HL-60/S4 treated with phorbol 12-myristate 13-acetate at 8.2 ng/mL for 4 days and 3 days (cell line): ENCODE data around the gene TMEM109.

Experiments used
- in situ Hi-C: fragments of 300-500 bp; cut with MboI; formaldehyde crosslinking; loops from 2 replicates; pipeline ENCODE4 v1.15.0; 2022; ENCODE audit warnings: low sequenced_read_pairs

Gene TMEM109

DNA sequence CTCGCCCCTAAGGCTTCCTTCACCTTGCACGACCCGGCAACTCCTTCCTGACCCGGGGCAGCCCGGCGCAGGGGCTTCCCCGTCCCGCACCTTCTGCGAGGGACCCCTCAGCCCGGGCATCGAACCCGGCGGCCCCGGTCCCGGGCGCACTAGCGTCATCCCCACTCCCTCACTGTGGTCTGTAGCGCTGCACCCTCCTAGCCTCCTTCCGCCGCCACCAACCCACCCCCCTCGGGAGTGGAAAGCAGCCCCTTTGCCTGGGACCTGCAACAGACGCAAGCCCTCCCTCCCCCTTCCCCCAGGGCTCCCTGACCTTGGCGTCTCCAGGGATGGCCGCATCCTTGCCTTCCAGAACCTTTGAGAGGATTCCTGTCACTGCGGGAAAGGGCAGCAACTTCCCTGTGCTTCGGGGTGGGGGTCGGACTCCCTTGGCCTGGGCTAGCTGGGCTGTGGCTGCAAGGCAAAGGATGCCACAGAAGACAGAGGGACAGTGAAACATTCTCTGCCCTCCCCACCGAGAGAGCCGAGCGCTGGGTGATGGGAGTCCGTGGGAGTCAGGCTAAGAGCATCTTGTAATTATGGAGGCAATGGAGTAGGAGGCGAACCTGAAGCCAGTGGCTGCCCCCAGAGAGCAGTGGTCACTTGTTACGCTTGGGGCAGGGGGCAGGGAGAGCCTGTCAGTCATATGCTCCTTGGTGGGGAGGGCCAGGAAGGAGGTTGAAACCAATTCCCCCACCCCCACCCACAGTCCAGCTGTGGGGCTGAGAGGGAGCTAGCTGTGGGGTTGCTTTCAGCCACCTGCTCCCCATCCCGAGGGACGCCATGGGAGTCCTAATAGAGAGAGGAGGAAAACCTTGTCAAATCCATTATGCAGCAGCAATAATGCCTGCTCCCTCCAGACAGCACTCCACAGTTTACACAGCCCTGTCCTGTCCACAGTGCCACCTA, 11.2 kb downstream of the TMEM109 start:
- in situ Hi-C loops: no loop called here

DNA sequence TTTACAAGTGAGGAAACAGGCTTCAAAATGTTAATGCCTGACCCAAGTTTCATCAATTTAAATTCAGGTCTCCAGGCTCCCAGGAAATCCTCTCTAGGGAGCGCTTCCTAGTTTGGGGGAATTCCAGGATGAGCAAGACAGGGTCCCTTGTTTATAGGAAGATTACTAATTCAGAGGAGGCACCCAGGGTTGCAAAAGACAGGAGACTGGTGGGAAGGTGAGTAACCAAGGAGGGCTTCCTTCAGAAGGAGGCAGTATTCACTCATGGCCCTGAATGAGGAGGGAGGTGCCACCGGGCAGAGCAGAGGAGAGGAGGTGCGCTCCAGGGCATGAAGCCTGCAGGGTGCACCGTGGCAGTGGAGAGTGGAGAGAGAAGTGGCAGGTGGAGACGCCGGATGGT, 11.9 kb downstream of the TMEM109 start:
- in situ Hi-C loops: no loop called here

DNA sequence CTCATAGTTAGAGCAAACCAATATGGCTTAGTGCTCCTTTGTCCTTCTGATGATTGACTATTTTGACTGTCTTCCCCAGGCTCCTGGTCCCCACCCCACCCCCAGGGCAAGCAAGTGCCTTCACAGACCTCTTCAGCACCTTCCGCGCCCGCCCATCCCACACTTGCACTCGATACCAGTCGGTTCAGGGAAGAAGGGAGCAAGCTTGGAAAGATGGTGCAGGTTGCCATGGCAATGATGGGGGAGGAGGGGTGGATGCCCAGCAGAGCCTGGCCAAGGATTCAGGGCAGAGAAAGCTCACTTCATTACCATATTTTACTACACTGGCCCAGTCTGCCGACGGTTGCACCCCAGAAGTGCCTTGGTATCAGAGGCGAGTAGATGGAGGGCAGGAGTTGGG, 12.5 kb downstream of the TMEM109 start:
- in situ Hi-C loops: no loop called here

DNA sequence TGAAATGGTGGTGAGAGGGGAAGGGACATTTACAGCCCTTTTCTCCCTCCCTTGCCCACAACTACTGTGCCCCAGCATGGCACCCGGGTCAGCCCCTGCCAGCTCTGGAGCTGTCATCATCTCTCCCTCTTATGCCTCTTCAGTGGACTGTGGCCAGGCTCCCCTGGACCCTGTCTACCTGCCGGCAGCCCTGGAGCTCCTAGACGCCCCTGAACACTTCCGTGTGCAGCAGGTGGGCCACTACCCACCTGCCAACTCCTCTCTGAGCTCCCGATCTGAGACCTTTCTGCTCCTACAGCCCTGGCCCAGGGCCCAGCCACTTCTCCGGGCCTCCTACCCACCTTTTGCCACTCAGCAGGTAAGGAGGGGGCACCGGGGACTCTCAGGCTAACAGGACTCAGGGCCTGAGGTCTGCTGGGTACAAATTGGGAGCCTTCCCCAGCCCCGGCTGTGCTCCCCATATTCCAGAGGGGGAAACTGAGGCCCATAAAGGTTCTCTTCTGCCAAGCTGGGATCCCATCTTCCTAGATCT, 13.2 kb downstream of the TMEM109 start:
- in situ Hi-C loops: no loop called here

DNA sequence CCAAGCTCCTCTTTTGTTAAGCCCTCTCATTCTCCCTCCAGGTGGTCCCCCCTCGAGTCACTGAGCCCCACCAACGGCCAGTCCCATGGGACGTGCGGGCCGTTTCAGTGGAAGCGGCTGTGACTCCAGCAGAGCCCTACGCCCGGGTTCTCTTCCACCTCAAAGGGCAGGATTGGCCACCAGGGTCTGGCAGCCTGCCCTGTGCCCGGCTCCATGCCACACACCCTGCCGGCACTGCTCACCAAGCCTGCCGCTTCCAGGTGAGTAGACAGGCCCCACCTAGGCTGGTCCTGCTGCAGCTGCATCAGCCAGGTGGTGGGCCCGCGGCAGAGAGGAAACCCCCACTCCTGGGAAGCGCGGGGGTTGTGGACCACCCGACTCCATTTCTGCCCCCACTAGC, 13.6 kb downstream of the TMEM109 start:
- in situ Hi-C loops: no loop called here

DNA sequence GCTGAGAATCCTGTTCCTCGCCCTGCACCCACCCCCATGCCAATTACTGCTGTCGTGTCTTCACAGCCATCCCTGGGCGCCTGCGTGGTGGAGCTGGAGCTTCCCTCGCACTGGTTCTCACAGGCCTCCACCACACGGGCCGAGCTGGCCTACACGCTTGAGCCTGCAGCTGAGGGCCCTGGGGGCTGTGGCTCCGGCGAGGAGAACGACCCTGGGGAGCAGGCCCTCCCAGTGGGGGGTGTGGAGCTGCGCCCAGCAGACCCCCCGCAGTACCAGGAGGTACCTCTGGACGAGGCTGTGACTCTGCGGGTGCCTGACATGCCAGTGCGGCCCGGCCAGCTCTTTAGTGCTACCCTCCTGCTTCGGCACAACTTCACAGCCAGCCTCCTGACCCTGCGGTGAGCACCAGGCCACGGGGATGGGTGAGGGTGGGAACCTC, 14.6 kb downstream of the TMEM109 start:
- in situ Hi-C loops: no loop called here

DNA sequence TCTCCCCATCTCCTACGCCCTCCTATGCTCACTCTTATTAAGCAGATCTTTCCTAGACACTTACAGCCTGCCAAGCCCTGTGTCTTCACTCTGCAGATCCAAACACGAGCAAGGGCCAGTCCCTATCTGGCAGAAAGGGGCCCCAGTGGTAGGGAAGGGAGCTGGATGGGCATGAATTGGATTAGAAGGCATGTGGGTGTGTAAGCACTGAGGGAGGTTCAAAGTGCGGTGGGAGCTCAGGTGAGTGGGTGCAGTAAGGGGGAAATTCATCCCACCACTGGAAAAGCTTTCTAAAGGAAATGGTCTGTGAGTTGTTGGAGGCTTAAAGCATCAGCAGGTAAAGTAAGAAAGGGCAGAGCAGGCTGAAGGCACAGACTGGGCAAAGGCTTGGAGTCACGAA, 15.8 kb downstream of the TMEM109 start:
- in situ Hi-C loops: no loop called here

DNA sequence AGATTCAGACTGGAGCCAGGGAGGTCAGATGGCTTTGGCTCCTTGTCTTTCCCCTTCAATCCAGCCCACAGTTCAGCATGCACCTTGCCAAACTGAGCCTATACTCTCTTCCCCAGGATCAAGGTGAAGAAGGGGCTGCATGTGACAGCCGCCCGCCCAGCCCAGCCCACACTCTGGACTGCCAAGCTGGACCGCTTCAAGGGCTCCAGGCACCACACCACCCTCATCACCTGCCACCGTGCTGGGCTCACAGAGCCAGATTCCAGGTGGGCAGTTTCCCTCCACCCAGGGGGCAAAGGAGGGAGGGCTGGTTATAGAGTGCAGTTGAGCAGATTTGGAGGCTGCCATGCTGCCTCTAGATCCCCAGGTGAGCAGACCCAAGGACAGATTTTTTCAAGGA, 16.4 kb downstream of the TMEM109 start:
- in situ Hi-C loops: no loop called here

DNA sequence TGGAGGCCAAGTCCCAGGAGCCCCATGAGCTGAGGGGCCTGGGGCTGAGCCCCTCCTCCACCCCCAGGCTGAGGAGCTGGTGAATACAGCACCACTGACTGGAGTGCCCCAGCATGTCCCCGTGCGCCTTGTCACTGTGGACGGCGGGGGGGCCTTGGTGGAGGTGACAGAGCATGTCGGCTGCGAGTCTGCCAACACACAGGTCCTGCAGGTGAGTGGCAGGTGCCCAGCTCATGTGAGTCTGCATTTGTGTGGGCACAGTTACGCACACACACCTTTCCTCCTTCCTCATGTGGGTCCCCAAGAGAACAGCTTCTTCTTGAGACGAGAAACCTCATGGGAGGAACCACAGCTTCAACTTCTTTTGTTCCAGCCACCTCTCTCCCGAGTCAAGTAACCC, 18.0 kb downstream of the TMEM109 start:
- in situ Hi-C loops: no loop called here

DNA sequence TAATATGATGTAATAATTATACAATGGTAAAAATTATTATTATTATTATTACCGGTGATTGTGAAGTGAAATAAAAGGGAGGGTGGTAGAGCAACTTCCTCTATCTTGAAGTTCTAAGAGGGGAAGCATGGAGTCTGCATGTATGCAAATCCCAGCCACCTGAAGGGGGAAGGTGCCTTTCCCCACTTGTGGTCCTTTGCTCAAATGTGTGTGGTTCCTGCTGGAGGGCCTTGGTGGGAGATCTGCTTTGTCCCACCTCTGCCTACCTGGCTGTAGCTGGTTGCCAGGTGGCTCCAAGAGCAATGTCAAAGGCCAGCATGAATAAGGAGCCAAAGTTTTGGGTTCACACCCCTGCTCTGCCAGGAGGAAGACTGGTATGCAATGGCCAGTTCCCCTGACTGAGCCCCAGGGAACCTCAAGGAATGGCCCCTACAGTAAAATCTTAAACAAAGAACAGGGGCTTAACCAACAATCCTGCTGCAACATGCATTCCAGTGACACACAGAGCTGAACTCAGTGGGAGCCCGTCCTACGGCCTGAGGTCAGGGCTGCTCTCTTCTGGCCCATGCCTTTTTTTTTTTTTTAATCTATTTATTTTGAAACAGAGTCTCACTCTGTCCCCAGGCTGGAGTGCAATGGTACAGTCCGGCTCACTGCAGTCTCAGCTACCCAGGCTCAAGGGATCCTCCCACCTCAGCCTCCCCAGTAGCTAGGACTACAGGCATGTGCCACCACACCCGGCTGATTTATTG, 18.8 kb downstream of the TMEM109 start:
- in situ Hi-C loops: no loop called here

DNA sequence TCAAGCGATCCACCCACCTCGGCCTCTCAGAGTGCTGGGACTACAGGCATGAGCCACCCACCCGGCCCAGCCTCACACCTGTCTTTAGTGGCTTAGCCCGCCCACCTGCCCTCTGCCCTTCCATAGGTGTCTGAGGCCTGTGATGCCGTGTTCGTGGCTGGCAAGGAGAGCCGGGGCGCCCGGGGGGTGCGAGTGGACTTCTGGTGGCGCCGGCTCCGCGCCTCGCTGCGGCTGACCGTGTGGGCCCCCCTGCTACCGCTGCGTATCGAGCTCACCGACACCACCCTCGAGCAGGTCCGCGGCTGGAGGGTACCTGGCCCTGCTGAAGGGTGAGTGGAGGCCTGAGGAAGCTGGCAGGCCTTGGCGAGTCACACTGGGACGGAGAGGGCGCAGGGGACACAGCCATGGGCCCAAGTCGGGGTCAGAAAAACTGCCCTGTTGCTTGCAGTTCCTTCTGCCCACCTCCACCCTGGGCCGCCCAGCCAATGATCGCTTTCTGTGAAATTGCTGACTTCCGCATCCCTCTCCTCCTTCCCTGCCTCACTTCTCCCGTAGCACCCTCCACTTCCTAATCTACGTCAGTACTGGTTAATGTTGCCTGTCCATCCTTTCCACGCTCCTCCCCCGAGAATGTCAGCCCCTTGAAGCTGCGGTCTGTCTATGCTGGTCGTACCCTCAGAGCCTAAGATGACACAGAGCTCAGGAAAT, 19.6 kb downstream of the TMEM109 start:
- in situ Hi-C loops: no loop called here

DNA sequence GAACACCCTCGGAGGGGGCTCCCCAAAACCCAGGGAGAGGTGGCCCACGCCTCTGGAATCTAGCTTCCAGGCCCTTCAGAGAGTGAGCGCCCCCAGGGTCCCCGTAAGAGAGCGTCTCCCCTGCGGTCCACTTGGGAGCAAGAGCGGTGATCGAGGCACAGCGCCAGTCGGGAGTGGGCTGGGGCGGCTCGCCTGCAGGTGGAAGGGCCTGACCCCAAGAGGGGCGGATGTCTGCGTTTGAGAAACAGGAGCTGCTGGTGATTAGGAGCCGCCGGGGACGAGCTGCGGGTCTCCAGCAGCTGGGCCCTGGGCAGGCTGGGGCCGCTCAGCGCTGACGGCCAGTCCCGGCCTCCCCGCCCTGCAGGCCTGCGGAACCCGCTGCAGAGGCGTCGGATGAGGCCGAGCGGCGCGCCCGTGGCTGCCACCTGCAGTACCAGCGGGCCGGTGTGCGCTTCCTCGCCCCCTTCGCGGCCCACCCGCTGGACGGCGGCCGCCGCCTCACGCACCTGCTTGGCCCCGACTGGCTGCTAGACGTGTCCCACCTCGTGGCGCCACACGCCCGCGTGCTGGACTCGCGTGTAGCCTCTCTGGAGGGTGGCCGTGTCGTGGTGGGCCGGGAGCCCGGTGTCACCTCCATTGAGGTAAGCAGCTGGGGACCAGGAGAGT, 20.3 kb downstream of the TMEM109 start:
- in situ Hi-C loops: no loop called here

DNA sequence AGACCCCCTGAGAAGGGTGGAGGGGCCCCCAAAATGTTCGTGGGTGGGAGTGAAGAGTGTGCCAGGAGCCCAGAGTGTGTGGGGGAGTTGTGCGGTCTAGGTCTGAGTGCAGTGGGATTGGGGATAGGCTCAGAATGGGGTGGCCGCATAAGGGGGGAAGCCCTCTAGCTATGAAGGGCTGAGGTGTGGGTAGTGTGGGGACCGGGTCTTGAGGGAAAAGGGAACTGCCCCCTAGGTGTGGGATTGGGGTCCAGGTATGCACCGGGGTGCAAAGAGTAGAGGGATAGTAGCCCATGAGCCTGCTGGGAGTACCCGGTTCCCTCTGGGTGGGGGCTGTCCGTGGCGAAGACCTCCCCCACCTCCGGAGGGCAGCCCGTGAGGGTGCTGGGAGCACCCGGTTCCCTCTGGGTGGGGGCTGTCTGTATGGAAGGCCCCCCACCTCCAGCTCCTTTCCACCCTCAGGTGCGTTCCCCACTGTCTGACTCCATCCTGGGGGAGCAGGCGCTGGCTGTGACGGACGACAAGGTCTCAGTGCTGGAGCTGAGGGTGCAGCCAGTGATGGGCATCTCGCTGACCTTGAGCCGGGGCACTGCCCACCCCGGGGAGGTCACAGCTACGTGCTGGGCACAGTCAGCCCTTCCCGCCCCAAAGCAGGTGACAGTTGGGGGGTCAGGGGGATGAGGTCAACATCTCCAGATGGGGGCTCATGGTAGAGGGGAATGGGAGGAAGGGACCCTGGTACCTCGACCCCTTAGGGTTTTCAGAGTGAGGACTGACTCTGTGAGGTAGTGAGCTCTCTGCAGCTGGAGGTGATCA, 21.0 kb downstream of the TMEM109 start:
- in situ Hi-C loops: no loop called here

DNA sequence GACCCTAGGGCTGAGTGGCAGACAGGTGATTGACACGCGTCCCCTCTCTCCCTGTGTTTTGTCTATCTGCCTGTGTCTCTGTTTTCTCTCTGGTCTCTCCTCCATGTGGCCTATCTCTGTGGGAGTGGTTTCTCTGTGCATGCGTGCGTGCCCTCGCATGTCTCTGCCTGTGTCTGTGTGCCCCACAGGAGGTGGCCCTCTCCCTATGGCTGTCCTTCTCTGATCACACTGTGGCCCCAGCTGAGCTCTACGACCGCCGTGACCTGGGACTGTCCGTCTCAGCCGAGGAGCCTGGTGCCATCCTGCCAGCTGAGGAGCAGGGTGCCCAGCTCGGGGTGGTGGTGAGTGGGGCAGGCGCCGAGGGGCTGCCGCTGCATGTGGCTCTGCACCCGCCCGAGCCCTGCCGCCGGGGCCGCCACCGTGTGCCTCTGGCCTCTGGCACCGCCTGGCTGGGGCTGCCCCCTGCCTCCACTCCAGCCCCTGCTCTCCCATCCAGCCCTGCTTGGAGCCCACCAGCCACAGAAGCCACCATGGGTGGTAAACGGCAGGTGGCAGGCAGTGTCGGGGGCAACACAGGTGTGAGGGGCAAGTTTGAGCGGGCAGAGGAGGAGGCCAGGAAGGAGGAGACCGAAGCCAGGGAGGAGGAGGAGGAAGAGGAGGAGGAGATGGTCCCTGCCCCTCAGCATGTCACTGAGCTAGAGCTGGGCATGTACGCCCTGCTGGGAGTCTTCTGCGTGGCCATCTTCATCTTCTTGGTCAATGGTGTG, 21.9 kb downstream of the TMEM109 start:
- in situ Hi-C loops: no loop called here

DNA sequence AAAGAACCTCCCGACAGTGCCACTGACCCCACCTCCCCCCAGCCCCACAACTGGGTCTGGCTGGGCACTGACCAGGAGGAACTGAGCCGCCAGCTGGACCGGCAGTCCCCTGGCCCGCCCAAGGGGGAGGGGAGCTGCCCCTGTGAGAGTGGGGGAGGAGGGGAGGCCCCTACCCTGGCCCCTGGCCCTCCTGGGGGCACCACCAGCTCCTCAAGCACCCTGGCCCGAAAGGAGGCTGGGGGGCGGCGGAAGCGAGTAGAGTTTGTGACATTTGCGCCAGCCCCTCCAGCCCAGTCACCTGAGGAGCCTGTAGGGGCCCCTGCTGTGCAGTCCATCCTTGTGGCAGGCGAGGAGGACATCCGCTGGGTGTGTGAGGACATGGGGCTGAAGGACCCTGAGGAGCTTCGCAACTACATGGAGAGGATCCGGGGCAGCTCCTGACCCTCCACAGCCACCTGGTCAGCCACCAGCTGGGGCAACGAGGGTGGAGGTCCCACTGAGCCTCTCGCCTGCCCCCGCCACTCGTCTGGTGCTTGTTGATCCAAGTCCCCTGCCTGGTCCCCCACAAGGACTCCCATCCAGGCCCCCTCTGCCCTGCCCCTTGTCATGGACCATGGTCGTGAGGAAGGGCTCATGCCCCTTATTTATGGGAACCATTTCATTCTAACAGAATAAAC, 22.6 kb downstream of the TMEM109 start:
- in situ Hi-C loops: no loop called here

DNA sequence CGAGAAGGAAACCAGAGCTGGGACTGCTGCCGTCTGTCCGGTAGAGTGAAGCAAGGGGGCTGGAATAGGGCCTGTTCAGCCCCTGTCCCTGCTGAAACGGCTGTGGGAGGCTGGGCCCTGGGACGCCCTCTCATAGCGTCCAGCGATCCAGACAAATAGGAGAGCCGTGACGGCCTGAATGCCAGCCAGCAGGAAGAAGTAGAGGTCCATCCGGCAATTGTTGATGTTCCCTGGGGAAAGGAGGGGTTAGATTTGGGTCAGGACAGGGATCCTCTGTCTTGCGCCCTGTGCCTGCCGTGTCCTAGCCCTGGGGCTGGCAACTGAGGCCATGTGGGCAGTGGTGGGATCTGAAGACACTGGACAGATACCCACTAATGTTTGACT, 23.2 kb downstream of the TMEM109 start:
- in situ Hi-C loops: no loop called here

DNA sequence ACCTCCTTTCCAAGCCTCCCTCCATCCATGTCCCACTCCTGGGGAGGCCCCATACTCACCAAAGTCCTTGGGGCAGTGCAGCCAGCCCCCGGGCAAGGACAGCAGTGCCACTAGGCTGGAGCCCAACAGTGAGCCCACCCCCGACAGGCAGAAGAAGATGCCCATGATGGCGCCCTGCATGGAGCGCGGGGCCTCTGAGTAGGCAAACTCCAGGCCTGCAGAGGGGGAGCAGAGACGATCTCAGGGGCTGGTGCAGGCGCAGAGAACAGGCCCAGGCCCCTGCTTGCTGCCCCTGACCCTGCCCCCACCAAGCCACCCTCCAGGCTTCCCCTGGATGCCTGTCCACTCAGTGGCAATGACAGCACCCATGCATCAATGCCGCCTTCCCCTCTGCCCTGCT, 23.9 kb downstream of the TMEM109 start:
- in situ Hi-C loops: no loop called here

DNA sequence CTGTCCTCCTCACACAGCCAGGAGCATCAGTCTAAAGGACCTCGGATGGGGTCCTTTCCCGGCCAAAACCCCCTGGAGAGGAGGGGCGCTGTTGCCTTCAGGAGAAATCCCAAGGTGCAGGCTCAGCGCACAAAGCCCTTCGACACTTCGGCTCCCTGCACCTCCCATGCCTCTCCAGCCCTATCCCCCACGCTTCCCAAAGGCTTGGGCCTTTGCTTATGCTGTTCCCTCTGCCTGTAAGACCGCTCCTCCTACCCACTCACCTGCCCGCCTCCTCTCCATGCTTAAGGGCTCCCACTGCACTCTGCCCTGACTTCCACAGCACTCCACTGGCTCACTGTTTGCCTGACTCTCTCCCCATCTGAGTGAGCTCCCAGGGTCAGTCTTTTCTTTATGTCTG, 24.5 kb downstream of the TMEM109 start:
- in situ Hi-C loops: no loop called here

DNA sequence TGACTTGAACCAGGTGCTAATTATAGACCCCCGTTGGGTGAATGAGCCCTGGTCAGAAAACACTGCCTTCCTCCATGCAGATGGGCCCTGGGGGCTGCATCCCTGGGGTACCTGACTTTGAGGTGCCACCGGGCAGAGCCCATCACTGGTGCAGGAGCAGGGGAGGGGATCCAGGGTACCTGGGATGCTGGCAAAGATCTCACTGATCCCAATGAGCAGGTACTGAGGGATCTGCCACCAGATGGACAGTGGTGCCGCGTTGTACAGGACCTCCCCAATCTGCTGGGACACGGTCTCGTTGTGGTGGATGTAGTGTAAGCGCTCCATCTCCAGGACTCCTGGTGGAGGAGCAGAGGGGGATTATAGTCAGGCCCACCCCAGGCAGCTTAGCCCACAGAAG, 25.3 kb downstream of the TMEM109 start:
- in situ Hi-C loops: no loop called here
